ENCODE measurements around the gene SMIM7.

- TF ChIP-seq, protein P1, sequence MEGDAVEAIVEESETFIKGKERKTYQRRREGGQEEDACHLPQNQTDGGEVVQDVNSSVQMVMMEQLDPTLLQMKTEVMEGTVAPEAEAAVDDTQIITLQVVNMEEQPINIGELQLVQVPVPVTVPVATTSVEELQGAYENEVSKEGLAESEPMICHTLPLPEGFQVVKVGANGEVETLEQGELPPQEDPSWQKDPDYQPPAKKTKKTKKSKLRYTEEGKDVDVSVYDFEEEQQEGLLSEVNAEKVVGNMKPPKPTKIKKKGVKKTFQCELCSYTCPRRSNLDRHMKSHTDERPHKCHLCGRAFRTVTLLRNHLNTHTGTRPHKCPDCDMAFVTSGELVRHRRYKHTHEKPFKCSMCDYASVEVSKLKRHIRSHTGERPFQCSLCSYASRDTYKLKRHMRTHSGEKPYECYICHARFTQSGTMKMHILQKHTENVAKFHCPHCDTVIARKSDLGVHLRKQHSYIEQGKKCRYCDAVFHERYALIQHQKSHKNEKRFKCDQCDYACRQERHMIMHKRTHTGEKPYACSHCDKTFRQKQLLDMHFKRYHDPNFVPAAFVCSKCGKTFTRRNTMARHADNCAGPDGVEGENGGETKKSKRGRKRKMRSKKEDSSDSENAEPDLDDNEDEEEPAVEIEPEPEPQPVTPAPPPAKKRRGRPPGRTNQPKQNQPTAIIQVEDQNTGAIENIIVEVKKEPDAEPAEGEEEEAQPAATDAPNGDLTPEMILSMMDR (IDR thresholded peaks at IDR 0.05), result no peak
- TF ChIP-seq POLR2A (IDR thresholded peaks at IDR 0.05), result no peak
Measured at GRCh38 chr19:16640951-16641350, 19.0 kb downstream of the SMIM7 start.

All from heart left ventricle (tissue), 13 donors.